Middle frontal gyrus (tissue), 1 donor: ENCODE data around the gene RNF26.

Experiments
- DNase-seq: peaks from one replicate; pipeline ENCODE4 v3.0.0-alpha.2; 2015; ENCODE audit warnings: low spot score; ENCODE audit errors: extremely low spot score

RNF26 gene

GRCh38 chr11:119334174-119334930 lies at the start of gene RNF26:
TSS of gene RNF26 (plus strand) at chr11:119334527. CDS start at chr11:119335123, 596 bp downstream.
- peak; percentile 98 for DNase-seq

GRCh38 chr11:119285431-119285830 lies 48.9 kb upstream of the RNF26 start:
- DNase-seq: no peak

- no peak for DNase-seq
Measured at GRCh38 chr11:119288219-119288618, 46.1 kb upstream of the RNF26 start.

GRCh38 chr11:119290894-119291497 lies 43.3 kb upstream of the RNF26 start:
- no peak for DNase-seq

- DNase-seq: no peak
Measured at GRCh38 chr11:119293461-119293860, 40.9 kb upstream of the RNF26 start.

- no peak for DNase-seq
Measured at GRCh38 chr11:119295178-119295577, 39.1 kb upstream of the RNF26 start.

- DNase-seq: no peak
Measured at GRCh38 chr11:119297938-119298337, 36.4 kb upstream of the RNF26 start.

- no peak for DNase-seq
Measured at GRCh38 chr11:119298726-119299125, 35.6 kb upstream of the RNF26 start.

GRCh38 chr11:119299416-119299815 lies 34.9 kb upstream of the RNF26 start:
- DNase-seq: no peak

GRCh38 chr11:119300198-119300964 lies 33.9 kb upstream of the RNF26 start:
- DNase-seq: no peak

GRCh38 chr11:119303227-119303718 lies 31.1 kb upstream of the RNF26 start:
- DNase-seq: no peak

- DNase-seq: no peak
Measured at GRCh38 chr11:119305556-119306372, 28.6 kb upstream of the RNF26 start.

GRCh38 chr11:119306373-119306890 lies 27.9 kb upstream of the RNF26 start:
- no peak for DNase-seq

- no peak for DNase-seq
Measured at GRCh38 chr11:119307219-119307618, 27.1 kb upstream of the RNF26 start.

GRCh38 chr11:119307974-119308373 lies 26.4 kb upstream of the RNF26 start:
- no peak for DNase-seq

GRCh38 chr11:119309411-119309810 lies 24.9 kb upstream of the RNF26 start:
- DNase-seq: no peak

- no peak for DNase-seq
Measured at GRCh38 chr11:119309953-119310681, 24.2 kb upstream of the RNF26 start.

GRCh38 chr11:119310682-119311052 lies 23.7 kb upstream of the RNF26 start:
- DNase-seq: no peak

- DNase-seq: no peak
Measured at GRCh38 chr11:119314726-119315125, 19.6 kb upstream of the RNF26 start.
